G401.6 (cell line): ENCODE data around the gene SMC3.
A peak's percentile ranks its signal among the peaks of the same experiment; 100 is the strongest.

ENCODE experiments used
- FAIRE-seq: peaks from 2 replicates; lab custom pipeline; 2012; peaks lifted over from hg19 to GRCh38; lab: Jason Lieb, UNC

The SMC3 gene

DNA sequence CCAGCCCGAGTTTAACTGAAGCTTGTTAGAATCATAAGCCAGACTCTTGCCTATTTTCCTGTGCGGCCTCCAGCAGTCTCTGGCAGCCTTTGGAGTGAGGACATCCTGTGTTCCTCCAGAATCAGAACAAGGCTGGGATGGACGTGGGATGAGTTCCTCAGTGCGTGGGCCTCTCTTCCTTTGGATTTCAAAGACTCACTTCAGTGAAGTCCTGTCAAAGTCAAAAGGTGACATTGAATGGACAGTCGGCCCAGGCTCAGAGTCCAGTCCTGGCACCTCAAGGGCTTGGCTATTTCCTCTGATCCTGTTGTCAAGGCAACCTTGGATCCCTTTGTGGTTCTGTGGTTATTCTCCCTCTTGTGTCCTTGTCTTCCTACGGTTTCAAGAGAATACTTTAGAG lies 21.4 kb upstream of the SMC3 start:
- no peak for FAIRE-seq

DNA sequence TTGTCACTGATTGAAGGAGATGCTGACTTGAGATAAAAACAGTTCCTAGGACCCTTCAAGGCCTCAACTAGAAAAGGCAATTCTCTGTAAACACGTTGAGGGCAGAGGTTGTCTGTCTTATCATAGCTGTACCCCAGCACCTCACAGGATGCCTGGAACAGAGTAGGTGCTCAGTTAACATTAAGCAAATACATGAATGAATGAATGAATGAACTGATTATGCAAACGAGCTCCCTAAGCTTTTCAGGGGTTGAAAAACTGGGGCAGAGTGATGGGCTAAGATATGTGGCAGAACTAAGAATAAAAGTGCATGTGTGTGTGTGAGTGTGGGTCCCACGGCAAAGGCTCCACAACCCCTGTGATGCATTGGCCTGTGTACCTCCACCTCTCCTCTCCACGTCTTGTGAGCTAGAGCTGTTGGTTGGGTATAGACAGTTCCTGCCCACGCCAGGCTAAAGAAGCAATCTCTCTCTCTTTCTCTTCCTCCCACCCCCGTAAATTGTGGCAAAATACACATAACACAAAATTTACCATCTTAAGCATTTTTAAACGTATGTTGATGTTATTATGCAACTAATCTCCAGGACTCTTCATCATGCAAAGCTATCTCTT lies 20.9 kb upstream of the SMC3 start:
- no peak for FAIRE-seq

DNA sequence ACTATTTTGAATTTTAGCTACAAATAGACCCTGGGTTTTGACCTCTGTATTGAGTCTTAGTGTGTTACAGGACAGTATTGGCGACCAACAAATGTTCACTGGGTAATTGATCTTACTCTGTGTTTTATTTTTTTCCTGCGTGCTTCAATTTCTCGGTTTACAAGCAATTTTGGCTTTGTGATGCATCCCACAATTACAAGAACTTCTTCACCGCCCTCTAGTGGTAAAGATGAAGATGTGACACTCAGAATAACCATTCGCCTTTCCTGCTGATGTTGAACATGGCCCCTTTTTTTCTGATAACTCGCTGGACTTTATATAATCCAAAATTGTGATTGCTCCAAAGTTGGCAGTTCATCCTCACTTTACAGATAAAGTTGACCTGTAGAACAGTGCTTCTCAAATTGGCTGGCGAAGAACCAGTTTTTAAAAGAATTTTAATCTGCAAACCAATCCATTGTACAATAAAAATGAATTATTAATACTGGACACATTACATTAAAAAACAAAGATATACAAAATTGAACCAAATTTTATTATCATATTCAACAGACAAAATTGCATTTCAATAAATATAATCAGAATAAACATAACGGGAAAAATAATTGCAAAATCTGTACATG lies 20.2 kb upstream of the SMC3 start:
- peak; percentile 96 for FAIRE-seq

DNA sequence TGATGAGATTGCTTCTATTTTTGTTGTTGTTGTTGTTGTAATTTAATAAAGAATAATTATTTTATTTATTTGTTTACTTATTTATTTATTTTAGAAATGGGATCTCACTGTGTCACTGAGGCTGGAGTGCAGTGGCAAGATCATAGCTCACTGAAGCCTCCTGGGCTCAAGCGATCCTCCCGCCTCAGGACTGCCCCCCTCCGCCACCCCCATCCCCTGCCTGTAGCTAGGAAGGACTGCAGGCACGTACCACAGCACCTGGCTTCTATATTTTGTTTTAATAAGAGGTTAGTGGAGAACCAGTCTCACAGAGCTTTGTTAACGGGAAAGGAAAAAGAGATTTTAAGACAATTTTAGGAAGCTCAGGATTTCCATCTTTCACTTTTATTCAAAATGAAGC lies 19.5 kb upstream of the SMC3 start:
- no peak for FAIRE-seq

DNA sequence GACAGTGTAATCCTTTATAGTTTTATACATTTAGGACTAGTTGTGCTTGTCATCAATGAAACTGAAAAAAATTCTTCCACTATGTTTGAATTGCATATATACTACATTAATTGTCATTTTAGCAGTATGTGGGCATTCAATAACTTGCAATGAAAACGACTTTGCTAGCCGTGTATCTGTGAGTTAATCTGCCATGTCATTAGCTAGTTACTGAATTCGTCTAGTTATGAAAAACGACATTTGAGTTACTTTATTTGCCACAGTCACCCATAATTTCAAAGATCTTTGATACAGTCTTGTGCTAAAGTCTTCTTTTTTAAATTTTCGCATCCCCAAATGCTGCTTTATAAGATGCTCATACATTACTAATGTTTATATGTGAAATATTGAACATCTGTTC lies 18.3 kb upstream of the SMC3 start:
- FAIRE-seq: no peak

DNA sequence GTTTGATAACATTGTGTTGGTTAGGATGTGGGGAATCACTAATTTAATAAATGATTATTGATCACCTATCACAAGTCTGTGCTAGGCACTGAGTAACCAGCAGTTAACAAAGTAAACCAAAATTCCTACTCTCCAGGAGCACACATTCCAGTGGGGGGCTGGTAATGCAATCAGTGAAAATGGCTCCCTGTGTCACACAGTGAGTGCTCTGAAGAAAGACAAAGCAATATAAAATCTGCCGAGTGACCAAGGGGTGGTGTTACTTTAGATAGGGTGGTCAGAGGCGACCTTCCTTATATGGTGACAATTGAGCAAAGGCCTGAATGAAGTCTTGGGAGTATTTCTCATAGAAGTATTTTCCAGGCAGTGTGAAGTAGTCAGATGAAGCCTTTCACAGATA lies 13.6 kb upstream of the SMC3 start:
- FAIRE-seq: no peak

DNA sequence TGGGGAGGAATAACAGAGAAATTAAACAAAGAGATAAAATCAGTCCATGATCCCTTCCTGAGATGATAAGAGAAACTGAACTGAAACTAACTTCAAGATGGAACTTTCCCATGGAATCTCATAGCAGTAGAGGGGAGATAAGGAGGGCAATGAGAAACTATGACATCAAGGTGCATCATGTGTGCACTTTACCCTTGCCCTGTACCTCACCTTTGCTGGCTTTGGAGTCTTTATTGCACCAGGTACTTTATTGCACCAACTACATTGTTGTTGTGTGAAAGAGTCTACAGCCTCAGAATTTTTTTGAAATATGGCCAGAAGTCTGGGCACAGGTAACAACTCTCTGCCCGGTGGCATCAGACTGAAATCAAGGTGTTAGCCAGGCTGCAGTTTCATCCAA lies 11.2 kb upstream of the SMC3 start:
- FAIRE-seq: no peak

DNA sequence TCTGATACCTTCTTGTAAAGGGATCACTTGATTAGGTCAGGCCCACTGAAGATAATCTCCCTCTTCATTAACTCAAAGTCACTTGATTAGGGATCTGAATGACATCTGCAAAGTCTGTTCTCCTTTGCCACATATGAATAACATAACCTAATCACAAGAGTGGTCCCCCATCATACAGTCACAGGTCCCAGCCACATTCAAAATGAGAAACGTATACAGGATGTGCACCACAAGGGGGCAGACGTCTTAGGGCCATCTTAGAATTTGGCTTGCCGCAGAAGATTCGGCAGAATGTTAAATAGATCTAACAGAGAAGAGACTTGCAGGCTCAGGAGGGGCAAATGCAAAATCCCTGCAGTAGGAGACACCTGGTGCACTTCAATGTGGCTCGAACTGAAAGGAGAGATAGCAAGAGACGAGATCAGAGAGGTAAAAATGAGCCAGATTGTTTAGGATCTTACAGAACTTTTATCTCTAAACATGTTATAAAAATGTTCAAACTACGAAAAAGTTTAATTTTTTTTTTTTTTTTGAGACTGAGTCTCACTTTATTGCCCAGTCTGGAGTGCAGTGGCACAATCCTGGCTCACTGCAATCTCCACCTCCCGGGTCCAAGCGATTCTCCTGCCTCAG lies 10.4 kb upstream of the SMC3 start:
- FAIRE-seq: peak; percentile 11

DNA sequence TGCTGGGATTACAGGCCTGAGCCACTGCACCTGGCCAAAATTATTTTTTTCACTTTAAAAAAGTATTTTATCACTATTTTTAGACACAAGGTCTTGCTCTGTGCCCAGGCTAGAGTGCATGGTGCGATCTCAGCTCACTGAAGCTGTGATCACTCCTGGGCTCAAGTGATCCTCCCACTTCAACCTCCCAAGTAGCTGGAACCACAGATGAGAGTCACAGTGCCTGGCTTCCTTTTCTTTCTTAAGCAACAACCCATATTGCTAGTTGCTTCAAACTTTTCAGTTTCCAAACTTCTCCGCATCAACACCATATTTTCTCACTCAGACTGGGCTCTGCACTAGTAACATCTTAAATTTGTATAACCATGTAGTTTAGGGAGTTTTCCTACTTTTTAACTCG lies 9.5 kb upstream of the SMC3 start:
- FAIRE-seq: no peak

DNA sequence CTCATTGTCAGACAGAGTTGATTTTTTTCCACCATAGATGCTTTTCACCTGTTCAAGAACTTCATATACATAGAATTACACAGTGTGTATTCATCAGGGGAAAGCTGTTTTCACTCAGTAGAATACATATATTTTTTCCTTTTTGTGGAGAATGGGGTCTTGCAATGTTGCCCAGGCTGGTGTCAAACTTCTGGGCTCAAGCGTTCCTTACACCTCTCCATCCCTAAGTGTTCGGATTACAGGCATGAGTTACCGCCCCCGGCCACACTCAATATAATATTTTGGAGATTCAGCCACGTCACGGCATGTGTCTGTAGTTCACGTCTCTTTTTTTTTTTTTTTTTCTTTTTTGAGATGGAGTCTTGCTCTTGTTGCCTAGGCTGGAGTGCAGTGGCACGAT lies 7.5 kb upstream of the SMC3 start:
- no peak for FAIRE-seq

DNA sequence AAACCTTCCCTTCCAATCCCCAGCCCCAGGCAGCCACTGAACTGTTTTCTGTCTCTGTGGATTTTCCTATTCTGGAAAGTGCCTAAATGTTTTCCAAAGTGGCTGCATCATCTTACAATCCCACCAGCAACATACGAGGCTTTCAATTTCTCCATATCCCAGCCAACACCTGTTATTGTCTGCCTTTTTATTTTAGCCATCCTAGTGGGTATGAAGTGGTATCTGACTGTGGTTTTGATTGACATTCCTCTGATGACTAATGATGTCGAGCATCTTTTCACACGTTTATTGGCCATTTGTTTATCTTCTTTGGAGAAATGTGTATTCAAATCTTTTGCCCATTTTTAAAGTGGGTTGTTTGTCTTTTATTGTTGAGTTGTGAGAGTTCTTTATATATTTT lies 6.2 kb upstream of the SMC3 start:
- no peak for FAIRE-seq

DNA sequence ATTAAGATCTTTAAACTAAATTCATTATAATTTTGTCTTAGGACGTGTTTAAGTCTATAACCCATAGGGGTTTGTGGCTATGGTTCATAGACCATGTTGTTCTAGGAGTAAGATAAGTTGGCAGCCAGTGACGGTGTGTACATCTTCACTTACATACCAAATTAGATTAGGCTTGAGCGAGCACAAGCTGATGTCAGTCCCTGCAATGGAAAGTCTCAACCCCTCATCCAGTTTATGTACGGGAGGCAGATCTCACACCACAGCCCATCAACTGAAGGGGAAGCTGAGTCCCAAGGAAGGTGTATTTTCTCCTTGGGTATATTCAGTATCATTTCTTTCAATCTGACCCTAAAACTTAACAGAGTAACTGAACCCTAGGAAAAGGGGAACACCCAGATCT lies 5.1 kb upstream of the SMC3 start:
- FAIRE-seq: no peak

DNA sequence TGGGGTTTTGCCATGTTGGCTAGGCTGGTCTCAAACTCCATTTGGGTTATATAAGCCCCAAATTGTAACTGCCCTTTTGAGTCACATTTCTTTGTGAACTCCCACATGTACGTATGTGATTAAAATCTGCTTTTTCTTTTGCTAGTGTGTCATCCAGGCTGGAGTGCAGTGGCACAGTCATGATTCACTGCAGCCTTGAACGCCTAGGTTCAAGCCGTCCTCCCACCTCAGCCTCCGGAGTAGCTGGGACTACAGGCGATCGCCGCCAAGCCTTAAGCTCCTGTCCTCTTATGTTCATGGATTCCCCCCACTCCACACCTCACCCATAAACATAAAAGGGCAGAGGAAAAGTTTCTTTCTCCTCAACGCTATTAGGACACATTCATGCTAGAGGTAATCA lies 4.4 kb upstream of the SMC3 start:
- no peak for FAIRE-seq

DNA sequence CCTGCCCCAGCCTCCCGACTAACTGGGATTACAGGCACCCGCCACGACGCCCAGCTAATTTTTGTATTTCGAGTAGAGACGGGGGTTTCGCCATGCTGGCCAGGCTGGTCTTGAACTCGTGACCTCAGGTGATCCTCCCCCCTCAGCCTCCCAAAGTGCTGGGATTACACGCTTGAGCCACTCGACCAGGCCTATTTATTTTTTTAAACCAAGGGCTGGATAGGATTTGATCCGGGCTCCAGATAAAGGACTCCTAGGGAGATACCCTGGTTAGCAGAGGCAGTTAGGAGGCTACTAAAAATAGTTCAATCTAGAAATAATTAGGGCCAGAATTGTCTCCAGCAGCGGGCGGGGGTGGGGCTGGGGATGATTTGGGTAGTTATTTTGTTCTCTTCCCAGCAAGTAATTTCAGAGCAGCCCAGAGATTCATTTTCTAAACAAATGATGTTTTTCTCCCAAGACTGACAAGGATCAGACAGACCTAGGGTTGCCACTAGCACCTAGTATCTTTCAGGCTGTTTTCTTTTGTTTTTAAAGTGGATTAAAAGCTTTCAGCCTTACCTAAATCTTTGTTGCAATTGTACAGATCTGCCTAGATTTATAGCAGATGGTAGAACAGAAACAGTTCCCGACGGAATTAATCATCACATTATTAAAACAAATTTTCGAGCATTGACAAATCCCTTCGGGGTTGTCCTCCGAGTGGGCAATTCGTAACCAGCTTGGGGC lies 859 bp upstream of the SMC3 start:
- no peak for FAIRE-seq

DNA sequence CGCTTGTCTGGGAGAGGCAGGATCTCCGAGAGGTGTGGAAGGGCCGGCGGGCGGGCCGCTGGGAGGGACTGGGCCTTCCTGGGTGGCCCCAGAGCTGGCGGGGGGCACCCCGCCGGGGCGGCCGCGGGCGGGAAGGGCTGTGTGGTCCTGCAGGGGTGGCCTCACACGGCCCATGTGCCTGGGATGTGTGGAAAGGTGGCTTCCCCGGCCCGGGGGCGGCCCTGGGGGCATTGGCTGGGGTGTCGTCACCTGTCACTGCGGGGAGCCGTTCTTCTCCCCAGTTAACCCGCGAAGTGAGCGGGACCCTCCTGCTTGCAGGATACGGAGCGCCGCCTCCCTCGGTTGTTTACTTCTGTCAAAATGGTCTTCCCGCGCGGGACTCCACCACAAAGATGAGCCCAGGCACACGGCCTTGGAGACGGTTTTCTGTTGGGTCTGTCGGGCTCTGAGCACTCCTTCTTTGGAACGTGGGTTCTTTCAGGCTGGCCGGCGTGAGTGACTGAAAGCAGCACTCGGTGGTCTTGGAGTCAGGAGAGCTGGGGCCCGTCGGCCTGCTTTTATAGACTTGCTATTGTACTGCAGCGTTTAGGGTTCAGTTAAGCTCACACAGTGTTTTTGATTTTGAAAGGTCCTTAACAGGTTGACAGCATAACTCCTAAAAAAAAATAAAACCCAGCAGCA lies 700 bp downstream of the SMC3 start:
- FAIRE-seq: no peak

DNA sequence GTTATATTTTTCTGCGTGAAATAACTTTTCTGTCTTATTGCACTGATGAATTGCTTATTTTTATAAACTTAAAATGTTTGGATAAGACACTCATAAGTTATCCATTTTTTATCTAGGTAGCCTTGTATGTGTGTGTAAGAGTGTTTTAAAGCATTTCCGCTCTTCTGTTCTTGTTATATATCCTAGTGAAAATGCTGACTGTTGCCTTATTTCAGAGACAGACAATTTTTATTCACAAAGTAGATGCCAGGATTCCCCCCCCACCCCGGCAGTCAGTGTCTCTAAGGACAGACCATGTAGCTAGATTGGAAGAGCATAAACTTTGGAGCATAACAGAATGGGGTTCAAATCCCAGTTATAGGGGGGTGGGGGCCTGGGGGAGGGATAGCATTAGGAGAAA lies 1.6 kb downstream of the SMC3 start:
- no peak for FAIRE-seq

DNA sequence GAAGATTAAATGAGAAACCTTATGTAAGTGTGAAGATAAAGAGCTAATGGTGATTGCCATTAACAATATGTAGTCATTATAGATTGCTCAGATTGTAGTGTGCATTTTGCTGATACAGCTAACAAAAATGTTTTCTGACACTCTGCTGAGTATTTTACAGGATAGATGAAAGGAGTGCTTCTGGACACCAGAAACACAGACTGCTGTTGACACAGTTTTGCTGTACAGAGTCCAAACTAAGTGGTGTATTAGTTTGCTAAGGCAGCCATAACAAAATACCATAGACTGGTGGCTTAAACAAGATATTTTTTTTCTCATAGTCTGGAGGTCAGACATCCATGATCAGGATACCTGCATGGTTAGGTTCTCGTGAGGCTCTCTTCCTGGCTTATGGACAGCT lies 2.2 kb downstream of the SMC3 start:
- no peak for FAIRE-seq

DNA sequence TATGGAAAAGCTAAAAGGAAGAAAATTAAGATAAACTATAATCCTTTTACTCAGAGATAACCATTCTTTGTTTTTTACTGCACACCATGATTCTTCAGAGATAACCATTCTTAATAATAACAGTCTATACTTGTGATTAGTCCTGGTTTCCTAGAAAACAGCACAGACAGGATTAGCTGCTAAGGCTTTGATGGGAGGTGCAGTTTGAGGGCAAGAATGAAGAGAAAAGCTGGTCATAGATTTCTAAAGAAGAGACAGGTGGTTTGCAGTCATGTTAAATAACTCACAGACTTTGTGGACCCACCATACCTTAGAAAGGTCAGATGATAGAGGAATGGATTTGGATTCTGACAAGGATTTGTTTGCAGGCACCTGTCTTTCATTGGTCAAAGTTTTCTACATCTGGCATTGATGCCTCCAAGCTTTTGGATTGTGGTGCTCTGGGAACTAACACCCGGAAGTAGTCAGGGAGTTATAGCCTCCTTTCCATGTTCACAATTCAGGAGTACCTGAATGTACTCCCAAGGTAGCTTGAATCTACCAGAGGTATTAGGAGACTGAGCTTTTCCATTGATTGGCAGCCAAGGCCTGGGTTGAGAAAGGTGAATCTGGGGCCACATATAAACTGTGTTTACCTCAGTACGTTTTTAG lies 3.7 kb downstream of the SMC3 start:
- FAIRE-seq: peak; percentile 13

DNA sequence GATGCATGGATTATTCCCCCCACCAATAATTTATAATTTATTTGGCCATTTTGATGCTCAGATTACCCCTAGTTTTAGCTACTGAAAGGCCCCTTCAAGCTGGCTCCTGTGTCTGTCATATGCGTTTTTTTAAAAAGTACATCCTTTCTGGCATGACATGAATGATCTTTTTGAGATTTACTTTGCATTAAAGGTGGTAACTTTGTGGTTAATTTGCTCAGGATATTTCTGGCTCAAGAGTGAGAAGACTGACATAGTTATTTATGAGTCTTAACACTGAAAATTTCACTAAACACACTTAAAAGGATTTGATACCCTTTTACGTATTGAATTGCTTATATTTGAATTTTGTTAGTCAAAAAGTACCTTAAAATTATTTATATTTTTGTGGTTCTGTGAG lies 5.4 kb downstream of the SMC3 start:
- no peak for FAIRE-seq

DNA sequence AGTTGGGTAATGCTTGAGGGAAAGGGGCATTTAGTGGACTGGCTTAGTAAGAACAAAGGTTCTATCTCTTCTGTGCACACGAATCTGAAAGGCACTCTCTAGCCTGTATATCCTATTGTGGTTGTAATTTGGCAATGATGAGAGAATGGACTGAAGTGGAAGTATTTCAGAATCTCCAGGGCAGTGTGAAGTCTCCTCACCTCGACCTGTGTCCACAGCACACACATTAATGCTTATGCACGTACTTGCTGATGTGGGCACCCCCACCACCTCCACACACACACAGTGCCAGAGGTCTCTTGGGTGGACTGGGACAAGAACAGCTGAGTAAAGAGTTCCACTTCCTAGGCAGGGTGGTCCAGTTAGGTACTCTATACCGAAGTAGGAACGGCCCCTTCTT lies 6.9 kb downstream of the SMC3 start:
- no peak for FAIRE-seq

DNA sequence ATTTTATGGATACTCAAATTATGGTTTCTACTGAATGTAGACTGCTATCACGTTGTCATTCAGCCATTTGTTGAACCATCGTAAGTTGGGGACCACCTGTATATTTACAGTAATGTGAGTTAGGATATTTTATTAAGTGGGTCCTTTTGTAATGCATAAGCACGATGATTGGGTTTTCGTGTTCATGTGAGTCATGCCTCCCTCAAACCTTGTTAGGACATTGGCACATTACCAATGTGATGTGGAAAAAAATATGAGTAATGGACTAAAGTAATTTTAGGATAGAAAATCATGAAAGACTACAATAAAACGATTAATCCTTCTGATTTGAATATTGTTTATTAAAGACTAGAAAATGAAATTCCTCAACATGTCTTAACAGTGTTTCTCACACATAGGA lies 8.7 kb downstream of the SMC3 start:
- no peak for FAIRE-seq

DNA sequence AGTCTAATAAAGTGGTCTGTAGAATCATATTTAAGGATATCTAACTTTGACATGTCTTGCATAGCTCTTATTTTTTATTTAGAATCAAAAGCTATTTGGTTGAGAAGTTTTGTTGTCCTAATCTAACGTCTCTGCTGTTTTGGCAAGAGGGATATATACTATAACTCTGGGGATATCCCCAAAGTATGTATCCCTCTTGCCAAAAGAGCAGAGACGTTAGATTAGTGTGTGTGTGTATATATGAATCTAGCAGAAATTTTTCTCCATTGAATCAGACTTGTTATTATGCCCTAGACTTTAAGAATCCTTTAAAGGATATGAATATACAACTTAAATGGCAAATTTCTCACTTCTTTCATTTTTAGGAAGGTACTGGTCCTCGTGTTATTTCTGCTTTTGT lies 9.6 kb downstream of the SMC3 start:
- FAIRE-seq: no peak

DNA sequence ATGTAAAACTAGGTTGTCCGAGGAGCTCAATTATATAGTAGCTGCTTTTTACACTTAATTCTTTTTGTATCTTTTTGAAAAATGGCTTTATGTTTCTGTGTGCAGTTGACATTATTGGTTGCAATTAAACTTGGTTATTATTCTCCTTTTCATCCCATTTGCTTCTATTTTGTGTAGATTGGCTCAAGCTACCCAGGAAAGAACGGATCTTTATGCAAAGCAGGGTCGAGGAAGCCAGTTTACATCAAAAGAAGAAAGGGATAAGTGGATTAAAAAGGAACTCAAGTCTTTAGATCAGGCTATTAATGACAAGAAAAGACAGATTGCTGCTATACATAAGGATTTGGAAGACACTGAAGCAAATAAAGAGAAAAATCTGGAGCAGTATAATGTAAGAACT lies 16.5 kb downstream of the SMC3 start:
- no peak for FAIRE-seq
